ENCODE results near the gene DNAH3. TPM values are rescaled to one million over a fixed set of nuclear protein-coding genes. Genes with fewer than 3 reads are reported as not detected.

DNAH3 gene
- total and polyA plus RNA-seq, 2 of the 13 experiments (the other 11 are each of a cell fraction or from before 2014, with no cell fraction given), result 0.07 to 0.08 TPM

DNA sequence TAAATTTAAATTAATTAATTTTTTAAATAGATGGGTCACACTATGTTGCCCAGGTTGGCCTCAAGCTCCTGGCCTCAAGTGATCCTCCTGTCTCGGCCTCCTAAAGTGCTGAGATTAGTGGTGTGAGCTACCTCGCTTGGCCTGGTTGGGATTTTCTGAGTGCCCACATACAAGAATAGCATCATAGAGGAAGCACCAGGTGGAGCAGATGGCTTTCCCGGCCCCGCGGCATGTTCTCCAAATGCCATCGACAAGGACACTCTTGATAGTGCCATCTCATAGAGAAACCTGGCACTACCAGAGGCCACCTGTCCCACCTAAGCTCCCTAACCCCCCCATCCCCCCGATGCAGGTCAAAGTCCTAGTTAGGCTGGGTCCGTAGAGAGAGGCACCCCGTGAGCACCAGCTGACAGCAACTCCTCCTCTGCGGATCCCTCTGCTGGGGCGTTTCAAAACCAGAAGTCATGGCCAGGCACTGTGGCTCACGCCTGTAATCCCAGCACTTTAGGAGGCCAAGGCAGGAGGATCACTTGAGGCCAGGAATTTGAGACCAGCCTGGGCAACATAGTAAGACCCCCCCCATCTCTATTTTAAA lies 65.9 kb downstream of the DNAH3 start (continued):
- TF ChIP-seq PAWR (CRISPR knock-in tag; IDR thresholded peaks at IDR 0.05; ENCODE audit: borderline replicate concordance) (no peak), XRCC5 (optimal IDR thresholded peaks at IDR 0.05; ENCODE audit: low read length) (peak; percentile 19), THAP11 (CRISPR knock-in tag; IDR thresholded peaks at IDR 0.05) (no peak)
- TF ChIP-seq, protein P1, sequence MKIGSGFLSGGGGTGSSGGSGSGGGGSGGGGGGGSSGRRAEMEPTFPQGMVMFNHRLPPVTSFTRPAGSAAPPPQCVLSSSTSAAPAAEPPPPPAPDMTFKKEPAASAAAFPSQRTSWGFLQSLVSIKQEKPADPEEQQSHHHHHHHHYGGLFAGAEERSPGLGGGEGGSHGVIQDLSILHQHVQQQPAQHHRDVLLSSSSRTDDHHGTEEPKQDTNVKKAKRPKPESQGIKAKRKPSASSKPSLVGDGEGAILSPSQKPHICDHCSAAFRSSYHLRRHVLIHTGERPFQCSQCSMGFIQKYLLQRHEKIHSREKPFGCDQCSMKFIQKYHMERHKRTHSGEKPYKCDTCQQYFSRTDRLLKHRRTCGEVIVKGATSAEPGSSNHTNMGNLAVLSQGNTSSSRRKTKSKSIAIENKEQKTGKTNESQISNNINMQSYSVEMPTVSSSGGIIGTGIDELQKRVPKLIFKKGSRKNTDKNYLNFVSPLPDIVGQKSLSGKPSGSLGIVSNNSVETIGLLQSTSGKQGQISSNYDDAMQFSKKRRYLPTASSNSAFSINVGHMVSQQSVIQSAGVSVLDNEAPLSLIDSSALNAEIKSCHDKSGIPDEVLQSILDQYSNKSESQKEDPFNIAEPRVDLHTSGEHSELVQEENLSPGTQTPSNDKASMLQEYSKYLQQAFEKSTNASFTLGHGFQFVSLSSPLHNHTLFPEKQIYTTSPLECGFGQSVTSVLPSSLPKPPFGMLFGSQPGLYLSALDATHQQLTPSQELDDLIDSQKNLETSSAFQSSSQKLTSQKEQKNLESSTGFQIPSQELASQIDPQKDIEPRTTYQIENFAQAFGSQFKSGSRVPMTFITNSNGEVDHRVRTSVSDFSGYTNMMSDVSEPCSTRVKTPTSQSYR (CRISPR knock-in tag; IDR thresholded peaks at IDR 0.05; ENCODE audit: borderline replicate concordance), result 0 out of 2 replicates have a peak, but pooled peaks have one; percentile 22

DNA sequence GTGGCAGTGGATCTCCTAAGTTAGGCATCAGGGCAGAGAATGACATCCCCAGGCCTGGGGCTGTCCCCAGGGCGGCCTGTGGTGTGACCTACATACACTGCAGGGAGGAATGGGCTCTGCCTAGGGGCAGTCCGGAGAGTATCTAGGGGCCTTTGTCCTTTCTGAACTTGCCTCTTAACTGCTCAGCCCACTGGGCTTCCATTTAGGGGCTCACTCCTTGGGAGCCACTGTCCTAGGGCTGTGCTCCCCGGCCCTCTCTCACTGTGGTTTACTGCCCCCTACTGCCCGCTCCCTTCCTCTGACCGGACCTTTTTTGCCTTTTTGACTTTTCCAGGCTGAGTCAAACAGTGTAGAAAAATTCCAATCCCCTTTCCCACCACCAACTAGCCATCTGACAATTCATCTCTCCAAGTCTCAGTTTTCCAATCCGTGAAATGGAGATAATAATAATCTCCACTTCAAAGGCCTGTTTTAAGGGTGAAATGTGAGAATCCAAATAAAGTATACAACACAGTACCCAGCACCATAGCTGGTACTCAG lies 66.8 kb downstream of the DNAH3 start:
- Histone ChIP-seq H3K36me3 (replicated peaks in 1 of 2; ENCODE audit: control insufficient read depth in 1 of 2, insufficient read depth in 2 of 2, low read length in 2 of 2) (no peaks in the 10 kb centered on the region), H4K20me1 (ENCODE audit: insufficient read depth, low read length) (no peaks in the 10 kb centered on the region), H3K27ac (ENCODE audit: extremely low read length, insufficient read depth, low read length) (no peak overlapping the region), H3K9me3 (ENCODE audit: low read length) (no peaks in the 10 kb centered on the region), H3K4me2 (ENCODE audit: low read depth, low read length) (no peak overlapping the region), H3K79me2 (ENCODE audit: insufficient read depth, low read length) (no peaks in the 10 kb centered on the region), H3K4me3 (replicated peaks in 1 of 3; ENCODE audit: insufficient read depth in 1 of 3, low read depth in 2 of 3, low read length in 3 of 3) (no peak overlapping the region), H3K9ac (ENCODE audit: insufficient read depth, low read depth, low read length) (no peak overlapping the region), H3K4me1 (ENCODE audit: insufficient read depth, low read length) (peaks cover 8% of the 10 kb centered on the region; the same call in 1 of the 2 replicates), H2AFZ (ENCODE audit: low read length) (no peak overlapping the region), H3K27me3 (ENCODE audit: control insufficient read depth in 1 of 2, insufficient read depth in 2 of 2, low read length in 2 of 2) (no peaks in the 10 kb centered on the region)
- in situ Hi-C loops (cut with HindIII; ENCODE audit: extremely low pct_ligation_motif_present, low pct_unique_long_range_greater_than_20kb) (loop anchor here (5.0 kb wide), 1 partner anchor 231 kb away; no protein-coding TSS in a partner anchor), intact Hi-C loops (cut with micrococcal nuclease; ENCODE audit: unreplicated experiment) (loop anchor here (1.0 kb wide), 2 partner anchors 233 to 284 kb away; no protein-coding TSS in a partner anchor)
- BruUV-seq (replicated peaks), result no TSS peak
- CTCF ChIA-PET (ENCODE audit: low intra/inter-chr PET ratio, low total read pairs), result interaction anchor here (1.3 to 2.8 kb wide), 4 partner anchors 233 to 309 kb away, joined by 3 to 56 read pairs (median 8); partner anchors contain the start of genes ERI2 and REXO5
- ATAC-seq, result peak; percentile 93
- POLR2A ChIA-PET, result no interaction called here
- DNase-seq (ENCODE audit: low spot score), result peak; percentile 64
- 1% methylated on average over 4 of the region's 6 CpGs for WGBS (ENCODE audit: low lambda C conversion rate)
- peak; percentile 82 for FAIRE-seq
- TF ChIP-seq ZNF644 (CRISPR knock-in tag; IDR thresholded peaks at IDR 0.05; ENCODE audit: low read depth) (0 out of 2 replicates have a peak, but pooled peaks have one; percentile 28), ATF7-NPFF (CRISPR knock-in tag; IDR thresholded peaks at IDR 0.05; ENCODE audit: low read depth) (no peak), RCOR2 (CRISPR knock-in tag; IDR thresholded peaks at IDR 0.05) (peak; percentile 79), ZNF724P (CRISPR knock-in tag; IDR thresholded peaks at IDR 0.05; ENCODE audit: borderline replicate concordance) (0 out of 2 replicates have a peak, but pooled peaks have one; percentile 35), ISX (CRISPR knock-in tag; conservative IDR thresholded peaks at IDR 0.05) (0 out of 2 replicates have a peak, but pooled peaks have one; percentile 50), XRCC5 (optimal IDR thresholded peaks at IDR 0.05; ENCODE audit: low read length) (peak; percentile 46), ZMYM3 (CRISPR knock-in tag; IDR thresholded peaks at IDR 0.05) (peak; percentile 82), U2AF1 (optimal IDR thresholded peaks at IDR 0.05; ENCODE audit: low read depth, low read length) (no peak), SPEN (CRISPR knock-in tag; IDR thresholded peaks at IDR 0.05; ENCODE audit: low read depth) (0 out of 2 replicates have a peak, but pooled peaks have one; percentile 18), CHD4 (IDR thresholded peaks at IDR 0.05; ENCODE audit: borderline replicate concordance, low read length) (peak; percentile 91; the same call in 1 of the 2 replicates), ZNF205 (CRISPR knock-in tag; IDR thresholded peaks at IDR 0.05) (0 out of 2 replicates have a peak, but pooled peaks have one; percentile 34), ZNF224 (CRISPR knock-in tag; IDR thresholded peaks at IDR 0.05) (peak; percentile 49; the same call in 1 of the 2 replicates), LCORL (IDR thresholded peaks at IDR 0.05) (no peak), LCORL (CRISPR knock-in tag; IDR thresholded peaks at IDR 0.05) (peak; percentile 70), CBX2 (IDR thresholded peaks at IDR 0.05; ENCODE audit: low read depth, low read length) (no peak), CBX2 (CRISPR knock-in tag; IDR thresholded peaks at IDR 0.05; ENCODE audit: low read depth) (0 out of 2 replicates have a peak, but pooled peaks have one; percentile 58)
- TF ChIP-seq, protein P2, sequence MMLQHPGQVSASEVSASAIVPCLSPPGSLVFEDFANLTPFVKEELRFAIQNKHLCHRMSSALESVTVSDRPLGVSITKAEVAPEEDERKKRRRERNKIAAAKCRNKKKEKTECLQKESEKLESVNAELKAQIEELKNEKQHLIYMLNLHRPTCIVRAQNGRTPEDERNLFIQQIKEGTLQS (CRISPR knock-in tag; IDR thresholded peaks at IDR 0.05), result 0 out of 2 replicates have a peak, but pooled peaks have one; percentile 22

Measured in HepG2 (cell line).